HCT116 (cell line): ENCODE data around the gene FSIP1.
"Not testable (repeated sequence)": the region's sequence is repeated elsewhere in the genome, so short reads cannot be mapped to it uniquely, and the experiment has no call there.

Experiments used
- RAD21 ChIP-seq: IDR thresholded peaks from 2 replicates; pipeline ENCODE4 v1.6.1; 2012; ENCODE audit warnings: low read depth, mild to moderate bottlenecking
- YY1 ChIP-seq: IDR thresholded peaks from 2 replicates; pipeline ENCODE4 v1.6.1; 2011; ENCODE audit warnings: low read length, low read depth, moderate library complexity, mild to moderate bottlenecking; ENCODE audit not compliant: insufficient replicate concordance; ENCODE audit errors: extremely low read depth

DNA sequence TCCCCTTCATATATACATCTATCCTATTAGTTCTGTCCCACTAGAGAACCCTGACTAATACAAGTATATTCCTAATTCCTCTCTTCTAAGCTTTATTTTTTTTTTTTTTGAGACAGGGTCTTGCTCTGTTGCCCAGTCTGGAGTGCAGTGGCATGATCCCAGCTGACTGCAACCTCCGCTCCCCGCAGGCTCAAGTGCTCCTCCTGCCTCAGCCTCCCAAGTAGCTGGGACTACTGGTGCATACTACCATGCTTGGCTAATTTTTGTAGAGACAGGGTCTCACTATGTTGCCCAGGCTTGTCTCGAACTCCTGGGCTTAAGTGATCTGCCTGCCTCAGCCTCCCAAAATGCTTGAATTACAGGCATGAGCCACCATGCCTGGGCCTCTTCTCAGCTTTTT is 30.0 kb upstream of the FSIP1 start:
- TF ChIP-seq RAD21, YY1: not testable (repeated sequence)
